Measurements from ENCODE around the gene DOCK1. TPM values are rescaled to one million over a fixed set of nuclear protein-coding genes. Genes with fewer than 3 reads are reported as not detected.

DOCK1 gene
- polyA plus RNA-seq, 1 donor from 2014 or later = 2.7 TPM

GRCh38 chr10:126948355-126949160 lies 43.3 kb downstream of the DOCK1 start:
- no peaks in the 10 kb centered on the region for H3K36me3 ChIP-seq (ENCODE audit: insufficient read depth, low read length)
- no peaks in the 10 kb centered on the region for H3K9me2 ChIP-seq (ENCODE audit: insufficient read depth, low read length)
- H3F3A ChIP-seq (ENCODE audit: insufficient read depth, low read length, poor library complexity, severe bottlenecking) = no peaks in the 10 kb centered on the region
- H3K27me3 ChIP-seq (ENCODE audit: insufficient read depth, low read depth, low read length) = no peaks in the 10 kb centered on the region
- no peak overlapping the region for H2AFZ ChIP-seq (ENCODE audit: low read depth, low read length)
- no peak overlapping the region for H3K4me3 ChIP-seq (ENCODE audit: low read length)
- H3K9ac ChIP-seq (ENCODE audit: low read length) = no peak overlapping the region
- no peak overlapping the region for H3K4me2 ChIP-seq (ENCODE audit: low read length)
- H3K79me2 ChIP-seq (replicated peaks; ENCODE audit: insufficient read depth, low read length) = no peaks in the 10 kb centered on the region
- no peak overlapping the region for H3K27ac ChIP-seq (ENCODE audit: low read length)
- TF ChIP-seq SMC3 (conservative IDR thresholded peaks at IDR 0.05; ENCODE audit: poor library complexity) = no peak
- no peak for TF ChIP-seq REST (IDR thresholded peaks at IDR 0.05; ENCODE audit: borderline replicate concordance)
- TF ChIP-seq CTCF (IDR thresholded peaks at IDR 0.05; ENCODE audit: poor library complexity, severe bottlenecking) = no peak
- TF ChIP-seq RAD21 (conservative IDR thresholded peaks at IDR 0.05) = no peak
- no peak for TF ChIP-seq POLR2AphosphoS5 (IDR thresholded peaks at IDR 0.05)
- no peak for TF ChIP-seq EZH2 (IDR thresholded peaks at IDR 0.05; ENCODE audit: borderline replicate concordance, insufficient read depth, low read length, poor library complexity, severe bottlenecking)
- TF ChIP-seq TAF1 (IDR thresholded peaks at IDR 0.05; ENCODE audit: low read depth) = no peak
- no peak for TF ChIP-seq MXI1 (conservative IDR thresholded peaks at IDR 0.05; ENCODE audit: poor library complexity, severe bottlenecking)
- no peak for TF ChIP-seq EP300 (conservative IDR thresholded peaks at IDR 0.05; ENCODE audit: poor library complexity, severe bottlenecking)
- H4K20me1 ChIP-seq (ENCODE audit: insufficient read depth) = no peaks in the 10 kb centered on the region
- peaks cover 5% of the 10 kb centered on the region for H3K9me3 ChIP-seq (ENCODE audit: low read length)

- Histone ChIP-seq H3K79me2 (replicated peaks; ENCODE audit: insufficient read depth, low read length) (no peaks in the 10 kb centered on the region), H3K27ac (ENCODE audit: low read length) (no peak overlapping the region), H3K9ac (ENCODE audit: low read length) (no peak overlapping the region), H3K9me3 (ENCODE audit: low read length) (peaks cover 5% of the 10 kb centered on the region), H4K20me1 (ENCODE audit: insufficient read depth) (no peaks in the 10 kb centered on the region), H3K27me3 (ENCODE audit: insufficient read depth, low read depth, low read length) (no peaks in the 10 kb centered on the region), H3K9me2 (ENCODE audit: insufficient read depth, low read length) (no peaks in the 10 kb centered on the region), H3K36me3 (ENCODE audit: insufficient read depth, low read length) (no peaks in the 10 kb centered on the region), H2AFZ (ENCODE audit: low read depth, low read length) (no peak overlapping the region), H3K4me3 (ENCODE audit: low read length) (no peak overlapping the region), H3K4me2 (ENCODE audit: low read length) (no peak overlapping the region), H3F3A (ENCODE audit: insufficient read depth, low read length, poor library complexity, severe bottlenecking) (no peaks in the 10 kb centered on the region)
- TF ChIP-seq SMC3 (conservative IDR thresholded peaks at IDR 0.05; ENCODE audit: poor library complexity) = no peak
- no peak for TF ChIP-seq POLR2AphosphoS5 (IDR thresholded peaks at IDR 0.05)
- no peak for TF ChIP-seq TAF1 (IDR thresholded peaks at IDR 0.05; ENCODE audit: low read depth)
- no peak for TF ChIP-seq MXI1 (conservative IDR thresholded peaks at IDR 0.05; ENCODE audit: poor library complexity, severe bottlenecking)
- TF ChIP-seq EZH2 (IDR thresholded peaks at IDR 0.05; ENCODE audit: borderline replicate concordance, insufficient read depth, low read length, poor library complexity, severe bottlenecking) = no peak
- no peak for TF ChIP-seq RAD21 (conservative IDR thresholded peaks at IDR 0.05)
- no peak for TF ChIP-seq CTCF (IDR thresholded peaks at IDR 0.05; ENCODE audit: poor library complexity, severe bottlenecking)
- no peak for TF ChIP-seq REST (IDR thresholded peaks at IDR 0.05; ENCODE audit: borderline replicate concordance)
- TF ChIP-seq EP300 (conservative IDR thresholded peaks at IDR 0.05; ENCODE audit: poor library complexity, severe bottlenecking) = no peak
Observed at GRCh38 chr10:126949161-126949503, 43.9 kb downstream of the DOCK1 start.

Measured in neural cell (in vitro differentiated cells).